ENCODE data around the gene S100A3.

- TF ChIP-seq POLR2AphosphoS5 (IDR thresholded peaks at IDR 0.05; ENCODE audit: borderline replicate concordance, low read depth, low read length) = no peak
- no peak for TF ChIP-seq FOXP2 (optimal IDR thresholded peaks at IDR 0.05; ENCODE audit: control extremely low read depth, extremely low read length, insufficient read depth)
- no peak for TF ChIP-seq EZH2 (IDR thresholded peaks at IDR 0.05)
Measured at GRCh38 chr1:153569465-153569864, 20.4 kb upstream of the S100A3 start.
